Fibroblast of lung (primary cell): ENCODE measurements around the gene NFIC.

ENCODE experiments used
- EZH2 ChIP-seq: IDR thresholded peaks from 2 replicates; pipeline ENCODE4 v1.5.1; 2012; ENCODE audit warnings: low read length, control low read depth, mild to moderate bottlenecking; ENCODE audit errors: missing control alignments
- TF ChIP-seq, protein P1 (sequence below), 2 donors: IDR thresholded peaks in 1 of 2; conservative IDR thresholded peaks in 1 of 2; 1 replicate in 1 of 2; 2 replicates in 1 of 2; pipeline ENCODE4 v1.5.1; 2011 to 2012; ENCODE audit warnings: low read length in 2 of 2, control low read depth in 1 of 2, inconsistent platforms in 1 of 2, low read depth in 1 of 2, mild to moderate bottlenecking in 1 of 2

- TF ChIP-seq, protein P1, sequence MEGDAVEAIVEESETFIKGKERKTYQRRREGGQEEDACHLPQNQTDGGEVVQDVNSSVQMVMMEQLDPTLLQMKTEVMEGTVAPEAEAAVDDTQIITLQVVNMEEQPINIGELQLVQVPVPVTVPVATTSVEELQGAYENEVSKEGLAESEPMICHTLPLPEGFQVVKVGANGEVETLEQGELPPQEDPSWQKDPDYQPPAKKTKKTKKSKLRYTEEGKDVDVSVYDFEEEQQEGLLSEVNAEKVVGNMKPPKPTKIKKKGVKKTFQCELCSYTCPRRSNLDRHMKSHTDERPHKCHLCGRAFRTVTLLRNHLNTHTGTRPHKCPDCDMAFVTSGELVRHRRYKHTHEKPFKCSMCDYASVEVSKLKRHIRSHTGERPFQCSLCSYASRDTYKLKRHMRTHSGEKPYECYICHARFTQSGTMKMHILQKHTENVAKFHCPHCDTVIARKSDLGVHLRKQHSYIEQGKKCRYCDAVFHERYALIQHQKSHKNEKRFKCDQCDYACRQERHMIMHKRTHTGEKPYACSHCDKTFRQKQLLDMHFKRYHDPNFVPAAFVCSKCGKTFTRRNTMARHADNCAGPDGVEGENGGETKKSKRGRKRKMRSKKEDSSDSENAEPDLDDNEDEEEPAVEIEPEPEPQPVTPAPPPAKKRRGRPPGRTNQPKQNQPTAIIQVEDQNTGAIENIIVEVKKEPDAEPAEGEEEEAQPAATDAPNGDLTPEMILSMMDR (conservative IDR thresholded peaks at IDR 0.05 in 1 of 2, IDR thresholded peaks at IDR 0.05 in 1 of 2; ENCODE audit: low read depth in 1 of 2, low read length in 2 of 2): no peak
- TF ChIP-seq EZH2: no peak
Observed at GRCh38 chr19:3382460-3383100, 16.2 kb downstream of the NFIC start.
